HG03135 (cell line): ENCODE results near the gene DDX24.
A peak's percentile ranks its signal among the peaks of the same experiment; 100 is the strongest.
"Not testable (repeated sequence)": the region's sequence is repeated elsewhere in the genome, so short reads cannot be mapped to it uniquely, and the experiment has no call there.

ENCODE experiments used
- ATAC-seq: cut with Tn5 transposase; IDR thresholded peaks from one replicate; pipeline ENCODE4 v1.9.1; 2021; ENCODE audit warnings: mild to moderate bottlenecking, moderate library complexity; ENCODE audit not compliant: unreplicated experiment

DDX24 gene

DNA sequence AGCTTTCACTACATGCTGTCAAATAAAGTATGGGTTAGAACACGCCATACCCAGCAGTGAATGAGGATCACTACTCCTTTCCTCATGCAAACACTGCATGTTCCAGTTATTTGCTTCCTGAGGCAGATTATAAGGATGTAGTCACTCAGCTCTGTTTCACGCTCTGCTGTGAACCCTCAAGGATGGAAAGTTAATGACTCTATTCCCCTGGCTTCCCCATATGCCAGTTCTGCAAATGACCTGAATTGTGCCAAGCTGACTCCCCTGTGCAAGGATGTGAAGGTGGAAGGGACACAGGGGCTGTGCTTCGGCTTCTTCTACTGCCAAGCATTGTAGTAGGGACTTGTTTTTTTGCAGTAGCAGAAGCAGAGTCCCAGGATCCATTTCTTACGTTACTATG is 6.9 kb upstream of the DDX24 start:
- no peak for ATAC-seq

DNA sequence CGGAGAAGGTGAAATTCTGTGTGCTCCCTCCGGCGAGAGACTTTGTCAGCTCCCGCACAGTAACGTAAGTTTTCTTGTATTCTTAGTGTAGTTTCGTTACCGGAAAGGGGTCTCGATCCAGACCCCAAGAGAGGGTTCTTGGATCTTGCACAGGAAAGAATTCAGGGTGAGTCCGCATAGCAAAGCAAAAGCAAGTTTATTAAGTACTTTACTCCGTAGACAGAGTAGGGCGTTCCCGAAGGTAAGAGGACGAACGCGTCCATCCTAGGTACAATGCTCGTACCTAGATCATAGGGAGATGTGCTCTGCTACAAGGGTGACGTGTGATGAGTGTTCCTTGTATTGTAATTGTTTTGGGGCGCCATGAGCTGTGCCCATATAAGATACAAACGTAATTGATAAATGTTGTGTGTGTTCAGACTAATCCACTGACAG is 401 bp upstream of the DDX24 start:
- peak; percentile 39 for ATAC-seq

DNA sequence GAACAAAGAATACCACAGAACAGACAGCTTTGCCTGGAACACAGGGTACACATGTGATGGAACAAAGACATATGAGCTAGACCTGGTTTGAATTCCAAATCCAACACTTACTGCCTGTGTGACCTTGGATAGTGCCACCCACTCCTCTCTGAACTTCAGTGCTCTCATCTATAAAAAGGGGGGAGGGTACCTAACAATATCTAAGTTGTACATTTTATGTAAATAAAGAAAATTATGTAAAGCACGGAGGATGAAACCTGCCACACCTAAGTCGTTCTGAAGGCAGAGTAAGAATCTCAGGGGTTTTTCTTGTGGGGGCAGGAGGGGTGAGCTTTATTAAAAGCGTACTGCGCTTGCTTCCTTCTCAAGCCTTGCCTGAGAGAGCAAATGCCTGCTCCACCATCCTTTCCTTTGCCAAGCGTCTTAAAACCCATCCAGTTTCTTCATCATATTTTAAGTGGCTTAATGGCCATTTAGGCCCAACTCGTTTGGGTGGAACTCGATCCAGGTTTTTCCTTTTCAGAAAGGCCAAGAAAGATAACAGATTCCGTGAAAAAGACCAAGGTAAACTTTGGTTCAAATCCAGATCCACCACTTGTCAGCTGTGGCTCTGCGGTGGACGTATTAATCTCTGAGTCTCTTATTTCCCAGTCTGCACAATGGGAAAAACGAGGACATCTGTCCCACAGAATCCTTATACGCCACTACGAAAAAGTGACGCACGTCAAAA is 946 bp downstream of the DDX24 start:
- no peak for ATAC-seq

DNA sequence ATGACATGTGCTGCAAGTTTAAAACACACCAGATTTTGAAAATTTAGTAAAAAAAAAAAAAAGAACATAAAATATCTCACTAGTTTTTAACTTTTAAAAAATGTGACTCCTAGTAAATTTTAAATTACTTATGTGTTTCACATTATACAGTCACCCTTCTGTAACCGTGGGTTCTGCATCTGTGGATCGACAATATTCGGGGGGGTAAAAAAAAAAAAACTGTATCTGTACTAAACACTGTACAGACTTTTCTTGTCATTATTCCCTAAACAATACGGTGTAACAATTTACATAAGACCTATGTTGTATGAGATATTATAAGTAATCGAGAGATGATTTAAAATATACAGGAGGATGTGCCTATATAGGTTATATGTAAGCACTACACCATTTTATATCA is 3.2 kb downstream of the DDX24 start:
- no peak for ATAC-seq

DNA sequence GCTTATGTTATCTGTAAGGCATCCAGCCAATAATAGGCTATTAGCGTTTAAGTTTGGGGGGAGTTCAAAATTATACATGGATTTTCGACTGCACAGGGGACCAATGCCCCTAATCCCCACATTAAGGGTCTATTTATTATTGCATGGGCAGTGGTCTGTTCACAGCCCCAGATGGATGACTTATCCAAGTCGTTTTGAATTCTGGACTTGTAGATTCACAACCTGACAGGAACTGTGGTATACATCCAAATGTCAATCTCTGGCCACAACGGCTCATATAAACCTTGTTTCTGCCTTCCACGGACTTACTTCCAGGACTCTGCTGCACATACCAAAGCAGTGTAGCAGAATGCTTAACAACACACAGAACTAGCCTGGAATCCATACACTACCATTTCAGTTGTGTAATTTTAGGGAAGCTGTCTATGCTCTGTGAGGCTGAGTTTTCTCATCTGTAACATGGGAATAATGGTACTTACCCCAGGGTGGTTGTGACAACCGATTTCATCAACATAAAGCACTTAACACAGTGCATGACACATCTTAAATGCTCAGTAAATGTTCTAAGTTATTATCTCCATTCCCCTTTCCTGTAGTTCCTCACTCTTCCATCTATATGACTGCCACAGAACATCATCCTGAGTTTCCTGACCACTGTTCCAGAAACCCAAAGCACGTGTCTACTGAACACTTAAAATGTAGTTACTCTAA is 3.7 kb downstream of the DDX24 start:
- no peak for ATAC-seq

DNA sequence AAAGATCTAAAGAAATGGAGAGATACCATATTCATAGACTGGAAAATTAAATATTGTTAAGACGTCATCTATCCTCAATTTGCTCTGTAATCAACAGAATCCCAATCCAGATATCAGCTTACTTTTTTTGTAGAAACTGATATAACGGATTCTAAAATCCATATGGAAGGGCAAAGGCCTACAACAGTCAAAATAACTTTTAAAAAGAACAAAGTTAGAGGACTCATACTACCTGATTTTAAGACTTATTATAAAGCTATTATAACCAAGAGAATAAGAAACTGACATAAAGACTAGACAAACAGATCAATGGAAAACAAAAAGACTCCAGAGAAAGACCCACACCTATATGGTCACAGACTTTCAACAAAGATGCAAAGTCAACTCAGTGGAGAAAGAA is 6.0 kb downstream of the DDX24 start:
- ATAC-seq = no peak

DNA sequence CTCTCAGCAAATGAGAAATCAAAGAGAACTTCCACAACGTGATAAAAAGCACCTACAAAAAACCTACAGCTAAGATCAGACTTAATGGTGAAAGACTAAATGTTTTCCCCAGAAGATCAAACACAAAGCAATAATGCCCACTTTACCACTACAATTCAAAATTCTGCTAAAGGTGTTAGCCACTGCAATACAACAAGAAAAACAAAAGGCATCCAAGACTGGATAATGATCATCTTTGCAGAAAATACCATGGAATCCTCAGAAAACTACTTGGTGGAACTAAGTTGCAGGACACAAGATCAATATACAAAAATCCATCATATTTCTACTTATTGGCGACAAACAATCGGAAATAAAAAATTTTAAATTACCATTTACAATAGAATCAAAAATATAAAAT is 6.5 kb downstream of the DDX24 start:
- ATAC-seq = no peak

DNA sequence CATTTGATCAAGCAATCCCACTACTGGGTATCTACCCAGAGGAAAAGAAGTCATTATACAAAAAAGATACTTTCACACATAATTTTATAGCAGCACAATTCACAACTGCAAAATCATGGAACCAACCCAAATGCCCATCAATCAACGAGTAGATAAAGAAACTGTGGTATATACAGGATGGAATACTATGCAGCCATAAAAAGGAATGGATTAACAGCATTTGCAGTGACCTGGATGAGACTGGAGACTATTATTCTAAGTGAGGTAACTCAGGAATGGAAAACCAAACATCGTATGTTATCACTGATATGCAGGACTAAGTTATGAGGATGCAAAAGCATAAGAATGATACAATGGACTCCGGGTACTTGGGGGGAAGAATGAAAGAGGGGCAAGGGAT is 8.9 kb downstream of the DDX24 start:
- ATAC-seq = not testable (repeated sequence)

DNA sequence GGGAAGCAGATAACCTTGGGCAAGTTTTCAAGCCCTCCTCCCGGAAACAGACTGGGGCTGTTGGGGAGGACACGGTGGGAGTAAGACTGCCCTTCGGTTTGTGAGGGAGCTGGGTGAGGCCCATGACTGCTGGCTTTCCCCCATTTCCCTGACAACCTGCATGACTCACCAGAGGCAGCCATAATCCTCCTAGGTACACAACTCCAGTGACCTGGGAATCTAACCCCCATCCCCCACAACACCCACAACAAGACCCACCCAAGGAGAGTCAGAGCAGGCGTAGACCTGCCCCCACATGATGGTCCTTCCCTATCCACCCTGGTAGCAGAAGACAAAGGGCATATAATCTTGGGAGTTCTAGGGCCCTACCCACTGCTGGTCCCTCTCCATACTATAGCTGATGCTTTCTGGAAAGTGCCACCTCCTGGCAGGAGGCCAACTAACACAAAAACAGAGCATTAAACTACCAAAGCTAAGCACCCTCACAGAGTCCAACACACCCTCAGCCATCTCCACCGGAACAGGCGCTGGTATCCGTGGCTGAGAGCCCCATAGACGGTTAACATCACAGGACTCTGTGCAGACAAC is 14.8 kb downstream of the DDX24 start:
- no peak for ATAC-seq

DNA sequence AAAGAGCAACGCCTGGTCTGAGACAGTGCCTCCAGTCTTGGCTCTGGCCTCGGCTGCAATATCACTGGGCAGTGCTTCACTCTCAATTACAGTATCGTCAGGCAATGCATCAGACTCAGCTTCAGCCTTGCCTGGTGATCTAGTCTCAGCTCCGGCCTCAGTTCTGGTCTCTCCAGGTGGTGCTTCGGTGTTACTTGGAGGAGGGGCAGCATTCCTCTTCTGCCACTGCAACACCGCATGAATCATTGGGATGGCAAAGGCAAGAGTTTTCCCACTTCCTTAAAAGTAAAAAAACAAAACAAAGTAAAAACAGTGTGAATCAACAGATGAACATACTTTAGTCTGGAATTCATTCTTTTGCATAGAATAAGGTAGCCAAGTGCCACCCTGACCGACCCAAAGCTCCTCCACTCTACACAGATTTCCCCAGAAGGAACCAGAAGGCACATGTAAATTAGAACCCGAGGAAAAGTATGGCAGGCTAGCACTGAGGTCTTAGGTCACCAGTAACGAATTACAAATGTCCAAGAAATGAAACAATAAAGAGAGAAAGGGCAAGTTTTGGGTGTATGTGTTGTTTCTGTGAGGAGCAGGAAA is 18.6 kb downstream of the DDX24 start:
- ATAC-seq = no peak

DNA sequence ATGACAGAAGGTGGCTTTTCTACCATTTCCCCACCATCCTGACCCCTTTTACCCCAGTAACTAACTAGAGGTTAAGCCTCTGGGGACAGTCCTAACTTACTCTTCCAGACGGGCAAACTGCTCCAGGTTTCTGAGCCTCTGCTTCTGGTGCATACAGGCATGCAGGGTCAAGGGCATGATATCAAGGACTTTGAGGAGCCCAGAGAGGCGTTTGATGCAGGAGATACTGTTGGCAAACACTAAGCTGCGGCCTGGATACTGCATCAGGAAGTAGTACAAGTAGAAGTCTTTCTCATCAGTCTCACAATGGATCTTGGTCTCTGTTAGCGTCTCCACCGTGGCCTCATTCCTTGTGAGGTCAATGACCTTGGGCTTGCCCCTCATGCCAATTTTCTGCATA is 21.0 kb downstream of the DDX24 start:
- no peak for ATAC-seq

DNA sequence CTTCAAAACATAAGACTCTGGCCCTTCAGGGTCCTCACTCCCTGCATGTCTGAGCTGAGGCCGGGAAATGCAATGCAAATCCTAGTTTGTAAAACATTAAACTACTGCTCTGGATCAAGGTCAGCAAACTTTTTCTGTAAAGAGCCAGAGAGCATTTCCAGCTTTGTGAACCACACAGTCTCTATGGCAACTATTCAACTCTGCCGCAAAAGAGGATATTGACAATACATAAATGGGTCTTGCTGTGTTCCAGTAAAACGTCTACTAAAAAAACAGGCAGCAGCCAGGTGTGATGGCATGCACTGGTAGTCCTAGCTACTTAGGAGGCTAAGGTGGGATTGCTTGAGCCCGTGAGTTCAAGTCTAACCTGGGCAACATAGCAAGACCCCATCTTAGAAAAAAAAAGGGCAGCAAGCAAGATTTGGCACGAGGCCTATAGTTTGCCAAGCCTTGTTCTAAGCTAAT is 22.3 kb downstream of the DDX24 start:
- ATAC-seq = no peak

DNA sequence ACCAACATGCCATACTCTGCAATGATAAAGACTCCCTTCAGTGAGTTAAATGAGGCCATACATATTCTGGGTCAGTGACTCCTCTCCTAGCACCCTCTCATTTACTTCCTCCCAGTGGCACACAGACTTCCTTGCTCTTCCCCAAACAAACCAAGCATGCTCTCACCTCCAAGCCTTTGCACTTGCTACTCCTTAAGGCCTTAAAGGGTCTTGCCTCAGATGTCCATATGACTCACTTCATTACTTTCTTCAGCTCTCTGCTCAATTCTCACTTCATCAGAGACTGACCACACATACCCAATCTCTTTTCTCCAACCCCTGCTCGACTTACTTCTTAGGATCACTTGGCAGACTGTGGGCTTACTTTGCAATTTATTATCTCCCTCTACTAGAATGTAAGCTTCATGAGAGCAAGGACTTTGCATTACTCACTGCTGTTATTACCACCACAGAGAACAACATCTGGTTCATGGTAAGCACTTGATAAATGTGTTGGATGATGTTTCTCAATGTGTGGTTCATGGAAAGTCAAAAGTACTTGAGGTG is 22.8 kb downstream of the DDX24 start:
- no peak for ATAC-seq

DNA sequence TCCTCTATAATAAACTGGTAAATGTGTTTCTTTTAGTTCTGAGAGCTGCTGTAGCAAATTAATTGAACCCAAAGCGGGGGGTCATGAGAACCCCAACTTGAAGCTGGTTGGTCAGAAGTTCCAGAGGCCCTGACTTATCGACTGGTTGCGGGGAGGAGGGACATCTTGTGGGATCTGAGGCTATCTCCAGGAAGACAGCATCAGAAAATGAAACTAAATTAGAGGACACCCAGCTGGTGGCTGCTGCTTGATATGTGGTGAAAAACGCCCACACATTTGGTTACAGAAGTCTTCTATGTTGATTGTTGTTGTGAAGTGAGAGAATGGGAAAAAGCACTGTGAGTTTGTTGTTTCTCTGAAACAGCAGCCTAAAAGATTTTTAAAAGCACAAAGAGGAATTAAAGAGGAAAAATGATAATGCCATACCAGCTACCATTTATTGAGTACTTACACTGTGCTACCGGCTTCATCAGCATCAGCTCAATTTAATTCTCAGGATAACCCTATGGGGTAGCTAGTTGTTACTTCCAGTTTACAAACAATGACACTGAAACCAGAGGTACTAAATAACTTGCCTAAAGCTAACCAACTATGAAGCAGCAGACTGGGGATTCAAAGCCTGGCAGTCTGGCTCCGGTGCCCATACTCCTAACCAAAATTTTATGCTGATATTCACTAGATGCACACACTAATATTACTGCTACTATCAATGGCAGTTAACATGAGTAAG is 24.3 kb downstream of the DDX24 start:
- peak; percentile 79 for ATAC-seq

DNA sequence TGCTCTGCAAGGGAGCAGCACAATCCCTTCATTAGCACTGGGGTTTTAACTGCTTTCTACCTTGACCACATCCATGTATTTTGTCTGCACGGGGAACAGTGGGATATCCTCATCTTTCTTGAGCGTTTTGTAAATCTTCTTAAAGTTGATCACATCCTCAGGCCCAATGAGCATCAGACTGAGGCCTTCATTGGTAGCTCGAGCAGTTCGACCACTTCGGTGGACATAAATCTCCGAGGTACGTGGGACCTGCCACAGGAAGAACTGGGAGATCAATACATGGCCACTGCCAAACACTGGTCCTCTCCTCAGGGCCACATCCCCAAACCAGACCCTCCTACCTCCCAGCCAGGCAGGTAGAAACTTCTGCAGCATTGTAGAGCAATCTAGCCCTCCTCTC is 26.1 kb downstream of the DDX24 start:
- no peak for ATAC-seq

DNA sequence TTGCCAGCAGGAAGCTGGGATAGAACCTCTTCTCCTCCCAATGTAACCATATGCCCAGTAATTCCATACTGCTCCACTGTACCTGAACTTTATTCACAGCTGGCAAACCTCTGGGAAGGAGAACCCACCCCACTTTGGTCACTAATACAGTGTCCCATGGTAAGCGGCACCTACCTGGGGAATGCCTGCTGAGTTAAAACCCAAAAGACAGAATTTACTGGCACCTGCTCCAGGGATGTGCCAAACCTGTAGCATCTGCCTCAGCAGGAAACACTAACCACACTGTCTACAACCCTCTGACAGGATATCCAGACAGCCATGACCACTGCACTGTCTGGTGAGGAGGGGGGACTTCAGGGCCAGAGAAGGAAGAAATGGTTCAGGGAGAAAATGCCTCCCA is 26.6 kb downstream of the DDX24 start:
- no peak for ATAC-seq

DNA sequence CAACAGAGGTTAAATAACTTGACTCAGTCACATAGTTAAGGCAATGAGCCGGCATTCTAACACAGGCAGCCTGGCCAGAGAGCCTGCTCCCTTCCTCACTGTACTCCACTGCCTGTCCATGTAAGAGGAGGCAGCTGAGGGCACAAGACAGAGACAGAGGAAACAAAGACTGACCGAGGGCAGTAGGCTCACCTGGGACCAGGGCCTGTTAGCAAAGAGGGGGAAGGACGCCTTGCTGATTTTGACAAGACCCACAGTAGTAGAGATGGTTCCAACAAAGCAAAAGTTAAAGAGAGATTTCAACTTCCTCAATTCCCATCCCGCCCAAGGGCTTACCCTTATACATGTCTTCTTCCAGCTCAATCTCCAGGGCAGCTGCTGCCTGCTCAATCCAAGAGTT is 28.3 kb downstream of the DDX24 start:
- no peak for ATAC-seq

DNA sequence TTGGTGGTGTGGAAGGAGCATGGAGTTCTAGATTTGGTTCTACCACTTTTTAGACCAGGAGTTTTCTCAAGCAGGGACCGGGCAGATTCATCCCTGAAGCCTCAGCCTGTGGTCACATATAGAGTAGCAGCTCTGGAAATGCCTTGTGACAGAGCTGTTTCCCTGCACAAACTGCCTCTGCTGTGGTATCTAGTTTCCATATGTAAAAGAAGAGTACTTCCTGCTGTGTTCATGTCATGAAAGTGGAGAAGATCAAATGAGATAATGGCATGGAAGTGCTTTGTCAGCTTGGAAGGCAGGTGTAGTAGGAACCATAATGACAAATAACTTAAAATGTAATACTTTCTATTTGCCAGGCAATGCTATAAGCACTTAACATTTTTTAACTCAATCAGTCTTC is 28.8 kb downstream of the DDX24 start:
- ATAC-seq = no peak

DNA sequence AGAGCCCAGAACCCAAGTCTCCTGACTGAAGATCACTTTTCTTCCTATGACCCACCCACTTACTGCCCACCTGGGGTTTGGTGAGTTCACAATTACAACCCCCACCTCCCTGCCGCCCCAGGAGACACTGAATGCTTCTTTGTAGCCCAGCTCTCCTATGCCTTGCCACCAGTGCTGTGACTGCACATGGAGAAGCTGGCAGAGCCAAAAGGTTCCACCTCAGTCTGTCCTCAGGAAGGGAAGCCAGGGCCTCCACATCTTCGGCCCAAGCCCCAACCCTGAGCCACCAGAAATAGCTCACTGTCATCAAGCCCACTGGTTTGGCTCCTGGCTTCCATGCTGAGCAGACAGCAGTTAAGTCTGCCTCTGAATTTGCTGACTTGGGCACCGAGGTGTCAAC is 29.2 kb downstream of the DDX24 start:
- no peak for ATAC-seq

DNA sequence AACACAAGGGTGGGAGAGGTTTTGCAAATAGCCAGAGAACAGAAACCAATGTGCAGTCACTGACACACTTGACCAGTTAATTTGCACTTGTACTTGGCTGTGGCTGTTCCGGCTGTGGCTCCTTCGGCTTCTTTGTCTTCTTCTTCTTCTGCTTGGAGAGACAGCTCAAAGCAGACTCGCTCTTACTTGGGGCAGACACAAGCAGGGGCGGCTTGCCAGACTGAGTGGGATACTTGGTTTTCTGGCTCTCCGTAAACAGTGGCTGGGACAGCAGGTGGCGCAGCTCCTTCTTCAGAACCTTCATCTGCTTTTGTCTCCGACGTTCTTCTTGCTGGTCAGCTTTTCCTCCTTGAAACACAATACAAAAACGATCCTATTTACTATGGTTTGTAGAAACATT is 29.9 kb downstream of the DDX24 start:
- ATAC-seq = no peak
